GM12878 (cell line): ENCODE data around the gene LETM1. TPM values are rescaled to one million over a fixed set of nuclear protein-coding genes. Genes with fewer than 3 reads are reported as not detected.

Experiments used
- ATAC-seq: fragments of 200-7000 bp; cut with Tn5 transposase; 3 replicates; pipeline ENCODE4 v1.9.1; 2020; ENCODE audit warnings: mild to moderate bottlenecking, moderate library complexity
- BruUV-seq: library from RNA; stranded (reverse); fragments of 400-500 nt; replicated peaks from 2 replicates; lab custom pipeline; 2021; lab: Mats Ljungman, UMichigan
- CTCF ChIA-PET: fragments of 300-600 bp; sonication (Branson Sonifier 250); formaldehyde crosslinking; extraction: SDS; loops from one replicate; lab custom pipeline; 2021; ENCODE audit warnings: inconsistent platforms; lab: Yijun Ruan, JAX
- POLR2A ChIA-PET: fragments of 350-600 bp; formaldehyde crosslinking; extraction: SDS; loops from one replicate; lab custom pipeline; 2021; ENCODE audit warnings: inconsistent platforms; lab: Charles Lee
- RAD21 ChIA-PET: fragments of 300-600 bp; sonication (Branson Sonifier 250); formaldehyde crosslinking; loops from one replicate; lab custom pipeline; 2023; ENCODE audit warnings: antibody characterized with exemption; ENCODE audit not compliant: unreplicated experiment; lab: Charles Lee
- SMC1A ChIA-PET: fragments of 300-600 bp; sonication (Branson Sonifier 250); formaldehyde crosslinking; loops from one replicate; lab custom pipeline; 2023; ENCODE audit not compliant: unreplicated experiment, uncharacterized antibody; lab: Charles Lee
- DNase-seq: peaks from one replicate; pipeline ENCODE4 v3.0.0-alpha.2; 2011; ENCODE audit warnings: low read depth, low spot score
- FAIRE-seq: peaks from 3 replicates; lab custom pipeline; 2011; peaks lifted over from hg19 to GRCh38; lab: Jason Lieb, UNC
- H2AFZ ChIP-seq: 2 replicates; pipeline ENCODE4 v1.6.0; 2011; ENCODE audit warnings: low read depth, low read length, control low read depth; ENCODE audit not compliant: control insufficient read depth
- H3K27ac ChIP-seq: 2 replicates; pipeline ENCODE4 v1.5.1; 2011; ENCODE audit warnings: control low read depth; ENCODE audit not compliant: control insufficient read depth, insufficient read depth
- H3K27me3 ChIP-seq, 2 experiments: replicated peaks in 1 of 2; 2 replicates each; pipeline versions ENCODE4 v1.6.0 to v1.6.1; 2011; ENCODE audit warnings: low read length in 1 of 2; ENCODE audit not compliant: control insufficient read depth in 2 of 2, insufficient read depth in 2 of 2
- H3K36me3 ChIP-seq, 2 experiments: 2 replicates each; pipeline ENCODE4 v1.5.1; 2011; ENCODE audit warnings: low read length in 1 of 2; ENCODE audit not compliant: control insufficient read depth in 2 of 2, insufficient read depth in 2 of 2
- H3K4me1 ChIP-seq: 2 replicates; pipeline ENCODE4 v1.6.1; 2011; ENCODE audit warnings: mild to moderate bottlenecking, low read length, moderate library complexity, mixed read lengths; ENCODE audit not compliant: control insufficient read depth, insufficient read depth
- H3K4me2 ChIP-seq: 2 replicates; pipeline ENCODE4 v1.6.0; 2011; ENCODE audit warnings: control low read depth; ENCODE audit not compliant: control insufficient read depth, insufficient read depth
- H3K4me3 ChIP-seq: fragments of 200-600 bp; sonication (generic); 2 replicates; pipeline ENCODE4 v1.5.1; 2016
- H3K79me2 ChIP-seq: 2 replicates; pipeline ENCODE4 v1.6.0; 2011; ENCODE audit warnings: low read length; ENCODE audit not compliant: control insufficient read depth, insufficient read depth
- H3K9ac ChIP-seq: 2 replicates; pipeline ENCODE4 v1.8.0; 2011; ENCODE audit warnings: low read length, control low read depth, mixed read lengths; ENCODE audit not compliant: control insufficient read depth, insufficient read depth
- H3K9me3 ChIP-seq: replicated peaks from 3 replicates; pipeline ENCODE4 v1.5.1; 2011; ENCODE audit warnings: mild to moderate bottlenecking, low read length; ENCODE audit not compliant: control insufficient read depth, insufficient read depth
- H4K20me1 ChIP-seq: 2 replicates; pipeline ENCODE4 v1.6.0; 2011; ENCODE audit not compliant: control insufficient read depth, insufficient read depth
- MTA3 ChIP-seq: IDR thresholded peaks from 2 replicates; pipeline ENCODE4 v1.6.1; 2012; ENCODE audit warnings: low read length, inconsistent platforms, borderline replicate concordance
- RAD51 ChIP-seq: fragments of 450-650 bp; IDR thresholded peaks from 2 replicates; pipeline ENCODE4 v1.6.1; 2016; ENCODE audit warnings: moderate library complexity, mild to moderate bottlenecking, inconsistent platforms
- RUNX3 ChIP-seq: IDR thresholded peaks from 2 replicates; pipeline ENCODE4 v1.6.1; 2012; ENCODE audit warnings: low read length, inconsistent platforms
- SREBF1 ChIP-seq: IDR thresholded peaks from 2 replicates; pipeline ENCODE4 v1.6.1; 2012; ENCODE audit warnings: mild to moderate bottlenecking, low read length
- TCF3 ChIP-seq: IDR thresholded peaks from 2 replicates; pipeline ENCODE4 v1.6.1; 2012; ENCODE audit warnings: low read depth, mild to moderate bottlenecking, low read length, borderline replicate concordance; ENCODE audit not compliant: insufficient read depth
- WGBS: methylation state at CpG from one replicate; pipeline ENCODE4 v1.1.6; 2016; ENCODE audit warnings: low lambda C conversion rate; ENCODE audit not compliant: insufficient replicate concordance, insufficient coverage; ENCODE audit errors: missing lambda C conversion rate; 5-methylcytosine and 5-hydroxymethylcytosine counted together
- in situ Hi-C: fragments of 300-500 bp; cut with MboI; formaldehyde crosslinking; loops from 9 replicates; pipeline ENCODE4 v1.14.3; 2018; ENCODE audit warnings: mixed read lengths
- intact Hi-C: fragments of 100-400 bp; cut with micrococcal nuclease; formaldehyde crosslinking; loops from one replicate; pipeline ENCODE4 v1.14.2; 2022; ENCODE audit not compliant: unreplicated experiment
- polyA plus RNA-seq, 11 experiments: library from polyadenylated mRNA; depleted of rRNA in 4 of 11; unstranded in 6 of 11; stranded (reverse) in 5 of 11; fragments of >200 nt; fragmentation: Nextera tagmentation in 4 of 11; fragmentation: Illumina TruSeq in 1 of 11; extraction: Ambion mirVana in 4 of 11; extraction: Trizol in 1 of 11; gene quantifications; 1 replicate in 1 of 11; 2 replicates in 10 of 11; pipeline versions ENCODE4 v1.2.1 to v1.2.3, GENCODE V29; 2011 to 2016; ENCODE audit warnings: inconsistent platforms in 2 of 11, missing spikeins in 2 of 11, low read depth in 1 of 11
- total RNA-seq, 4 experiments: library from RNA; depleted of rRNA in 3 of 4; stranded (reverse); fragments of >200 nt in 3 of 4; fragmentation: Illumina TruSeq in 1 of 4; extraction: Trizol in 1 of 4; gene quantifications; 2 replicates each; pipeline versions ENCODE4 v1.2.1 to v1.2.3, GENCODE V29; 2013 to 2021

Gene LETM1
- total and polyA plus RNA-seq, 10 of the 15 experiments (the other 5 are each of a cell fraction or from before 2014, with no cell fraction given) = 2.6 to 65.2 (median 30.2) TPM

- ChIA-PET CTCF (interaction anchor here (0.6 to 1.7 kb wide), 3 partner anchors 11 to 30 kb away, joined by 4 to 10 read pairs (median 6); partner anchors contain the start of gene LETM1), RAD21 (no interaction called here), POLR2A (no interaction called here)
- no peaks in the 10 kb centered on the region for H3K36me3 ChIP-seq
- no peak overlapping the region for H3K27ac ChIP-seq
- FAIRE-seq (no peak), ATAC-seq (no peak), DNase-seq (no peak)
- H3K4me3 ChIP-seq = no peak overlapping the region
- BruUV-seq = no TSS peak
- in situ Hi-C loops = no loop called here
- H3K79me2 ChIP-seq = peaks cover 29% of the 10 kb centered on the region
- no peaks in the 10 kb centered on the region for H4K20me1 ChIP-seq
- no peak overlapping the region for H2AFZ ChIP-seq
- H3K27me3 ChIP-seq = no peaks in the 10 kb centered on the region
- no peak for TF ChIP-seq RAD51
- no peak for TF ChIP-seq TCF3
- TF ChIP-seq, all 136 proteins: peak for 0
- Histone ChIP-seq H3K4me2 (no peak overlapping the region), H3K4me1 (peaks cover 15% of the 10 kb centered on the region), H3K9ac (no peak overlapping the region), H3K9me3 (no peaks in the 10 kb centered on the region)
- intact Hi-C loops = no loop called here
- WGBS = 89% methylated on average over 3 of the region's 3 CpGs
- SMC1A ChIA-PET = interaction anchor here (1.2 kb wide), 1 partner anchor 29 kb away, joined by 4 read pairs; no protein-coding TSS in a partner anchor
Observed at GRCh38 chr4:1868912-1869311, 13.0 kb upstream of the LETM1 start.

DNA sequence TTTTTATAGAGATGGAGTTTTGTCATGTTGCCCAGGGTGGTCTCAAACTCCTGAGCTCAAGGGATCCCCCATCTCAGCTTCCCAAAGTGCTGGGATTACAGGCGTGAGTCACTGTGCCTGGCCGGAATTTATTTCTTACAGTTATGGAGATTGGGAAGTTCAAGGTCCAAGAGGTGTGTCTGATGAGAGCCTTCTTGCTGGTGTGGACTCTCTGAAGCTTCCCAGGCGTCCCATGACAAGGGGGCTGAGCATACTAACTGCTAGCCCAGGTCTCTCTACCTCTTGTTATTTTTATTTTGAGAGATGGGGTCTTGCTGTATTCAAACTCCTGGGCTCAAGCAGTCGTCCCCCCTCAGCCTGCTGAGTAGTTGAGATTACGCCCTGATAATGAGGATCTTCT, 12.3 kb upstream of the LETM1 start:
- ChIA-PET POLR2A (interaction anchor here (0.6 to 1.0 kb wide), 2 partner anchors 9 to 545 kb away, joined by 3 read pairs; no protein-coding TSS in a partner anchor), RAD21 (no interaction called here), CTCF (interaction anchor here (0.6 to 1.6 kb wide), 2 partner anchors 10 to 12 kb away, joined by 4 to 6 read pairs; partner anchors contain the start of gene LETM1), SMC1A (interaction anchor here (1.2 kb wide), 1 partner anchor 30 kb away, joined by 4 read pairs; no protein-coding TSS in a partner anchor)
- H3K27ac ChIP-seq = no peak overlapping the region
- H3K36me3 ChIP-seq = no peaks in the 10 kb centered on the region
- intact Hi-C loops = no loop called here
- H3K4me3 ChIP-seq = no peak overlapping the region
- peaks cover 22% of the 10 kb centered on the region for H3K79me2 ChIP-seq
- H3K9ac ChIP-seq = no peak overlapping the region
- 67% methylated on average over 5 of the region's 5 CpGs for WGBS
- no peaks in the 10 kb centered on the region for H3K9me3 ChIP-seq
- no peak for DNase-seq
- no TSS peak for BruUV-seq
- H3K4me2 ChIP-seq = no peak overlapping the region
- no peaks in the 10 kb centered on the region for H3K27me3 ChIP-seq
- H2AFZ ChIP-seq = no peak overlapping the region
- no peak for FAIRE-seq
- in situ Hi-C loops = no loop called here
- H3K4me1 ChIP-seq = peaks cover 15% of the 10 kb centered on the region
- no peak for ATAC-seq
- TF ChIP-seq RUNX3 (no peak), MTA3 (no peak), SREBF1 (no peak)
- H4K20me1 ChIP-seq = no peaks in the 10 kb centered on the region
